GM23338 (cell line): Measurements from ENCODE around the gene SOST. TPM values are rescaled to one million over a fixed set of nuclear protein-coding genes. Genes with fewer than 3 reads are reported as not detected.

Source experiments
- ATAC-seq: fragments of 200-7000 bp; cut with Tn5 transposase; 3 replicates; pipeline ENCODE4 v1.9.1; 2020
- DNase-seq: peaks from one replicate; pipeline ENCODE4 v3.0.0-alpha.2; 2015; ENCODE audit warnings: low spot score
- H2AFZ ChIP-seq: fragments of 200-600 bp; sonication (generic); 2 replicates; pipeline ENCODE4 v1.8.0; 2016; ENCODE audit warnings: antibody characterized with exemption, mild to moderate bottlenecking, moderate library complexity
- H3F3A ChIP-seq: fragments of 200-600 bp; sonication (generic); replicated peaks from 2 replicates; pipeline ENCODE4 v1.8.0; 2017; ENCODE audit warnings: antibody characterized with exemption, mixed run types, low read depth
- H3K27ac ChIP-seq: fragments of 200-600 bp; sonication (generic); 2 replicates; pipeline ENCODE4 v1.6.1; 2016; ENCODE audit warnings: low read depth
- H3K27me3 ChIP-seq: fragments of 200-600 bp; sonication (generic); 2 replicates; pipeline ENCODE4 v1.8.0; 2016; ENCODE audit warnings: mild to moderate bottlenecking, mixed run types, moderate library complexity; ENCODE audit not compliant: insufficient read depth
- H3K36me3 ChIP-seq: fragments of 200-600 bp; sonication (generic); 2 replicates; pipeline ENCODE4 v1.8.0; 2016; ENCODE audit warnings: mild to moderate bottlenecking; ENCODE audit not compliant: insufficient read depth
- H3K4me1 ChIP-seq: fragments of 200-600 bp; sonication (generic); 2 replicates; pipeline ENCODE4 v1.8.0; 2016; ENCODE audit warnings: mild to moderate bottlenecking, moderate library complexity; ENCODE audit not compliant: insufficient read depth
- H3K4me2 ChIP-seq: fragments of 200-600 bp; sonication (generic); 2 replicates; pipeline ENCODE4 v1.7.1; 2017; ENCODE audit warnings: mixed run types
- H3K4me3 ChIP-seq: fragments of 200-600 bp; sonication (generic); 2 replicates; pipeline ENCODE4 v1.6.1; 2016; ENCODE audit warnings: mixed run types
- H3K79me2 ChIP-seq: fragments of 200-600 bp; sonication (generic); replicated peaks from 2 replicates; pipeline ENCODE4 v1.8.0; 2017; ENCODE audit warnings: mild to moderate bottlenecking; ENCODE audit not compliant: insufficient read depth
- H3K9me2 ChIP-seq: fragments of 200-600 bp; sonication (generic); 2 replicates; pipeline ENCODE4 v1.8.0; 2017; ENCODE audit not compliant: insufficient read depth
- H4K20me1 ChIP-seq: fragments of 200-600 bp; sonication (generic); replicated peaks from 2 replicates; pipeline ENCODE4 v1.8.0; 2017; ENCODE audit warnings: mild to moderate bottlenecking; ENCODE audit not compliant: insufficient read depth
- H3K27ac Mint-ChIP-seq: 2 replicates; pipeline ENCODE4 v1.8.0; 2020; ENCODE audit warnings: inconsistent platforms, mild to moderate bottlenecking, moderate library complexity, mixed read lengths
- H3K27me3 Mint-ChIP-seq: 3 replicates; pipeline ENCODE4 v1.8.0; 2022; ENCODE audit warnings: low read depth, mild to moderate bottlenecking, moderate library complexity, mixed read lengths, inconsistent platforms; ENCODE audit not compliant: insufficient read depth, poor library complexity
- H3K36me3 Mint-ChIP-seq: 3 replicates; pipeline ENCODE4 v1.8.0; 2021; ENCODE audit warnings: low read depth, mild to moderate bottlenecking, inconsistent platforms, moderate library complexity, mixed read lengths
- H3K4me1 Mint-ChIP-seq: 3 replicates; pipeline ENCODE4 v1.8.0; 2020; ENCODE audit warnings: mild to moderate bottlenecking, inconsistent platforms, mixed read lengths
- H3K4me3 Mint-ChIP-seq: 3 replicates; pipeline ENCODE4 v1.8.0; 2021; ENCODE audit warnings: moderate library complexity, mild to moderate bottlenecking, inconsistent platforms, mixed read lengths
- H3K9me3 Mint-ChIP-seq: 3 replicates; pipeline ENCODE4 v1.8.0; 2020; ENCODE audit warnings: moderate library complexity, mild to moderate bottlenecking, inconsistent platforms, mixed read lengths
- CREB1 ChIP-seq: fragments of 250-450 bp; sonication (Bioruptor Pico); IDR thresholded peaks from 2 replicates; pipeline ENCODE4 v1.5.0; 2020; ENCODE audit warnings: low read depth, mild to moderate bottlenecking, moderate library complexity
- NANOG ChIP-seq: IDR thresholded peaks from 2 replicates; pipeline ENCODE4 v1.6.1; 2016; ENCODE audit warnings: antibody characterized with exemption, borderline replicate concordance
- POLR2AphosphoS5 ChIP-seq: IDR thresholded peaks from 2 replicates; pipeline ENCODE4 v1.6.1; 2016; ENCODE audit warnings: antibody characterized with exemption, low read depth
- ZNF114 ChIP-seq: fragments of 250-450 bp; sonication (Bioruptor Pico); IDR thresholded peaks from 2 replicates; pipeline ENCODE4 v1.5.0; 2020; ENCODE audit warnings: mild to moderate bottlenecking, moderate library complexity
- ZNF331 ChIP-seq: fragments of 250-450 bp; sonication (Bioruptor Pico); IDR thresholded peaks from 2 replicates; pipeline ENCODE4 v1.5.0; 2020; ENCODE audit warnings: low read depth, mild to moderate bottlenecking, moderate library complexity
- polyA plus RNA-seq: library from polyadenylated mRNA; unstranded; fragments of >200 nt; fragmentation: Nextera tagmentation; extraction: Ambion mirVana; gene quantifications from 2 replicates; pipeline ENCODE4 v1.2.1, GENCODE V29; 2016
- total RNA-seq: library from RNA; depleted of rRNA; stranded (reverse); fragments of >200 nt; shearing (Covaris generic); gene quantifications from 2 replicates; pipeline ENCODE4 v1.2.3, GENCODE V29; 2014
- TF ChIP-seq, protein P1 (sequence below): IDR thresholded peaks from one replicate; pipeline ENCODE4 v1.6.1; 2018; ENCODE audit warnings: antibody characterized with exemption; ENCODE audit not compliant: unreplicated experiment
- TF ChIP-seq, protein P2 (sequence below), 2 experiments: fragments of 200-600 bp in 1 of 2; sonication (generic) in 1 of 2; conservative IDR thresholded peaks; 2 replicates each; pipeline versions ENCODE4 v1.5.1 to v1.6.1; 2016 to 2017; ENCODE audit warnings: antibody characterized with exemption in 2 of 2, low read depth in 2 of 2, mild to moderate bottlenecking in 2 of 2, moderate library complexity in 1 of 2
- TF ChIP-seq, protein P3 (sequence below): IDR thresholded peaks from 2 replicates; pipeline ENCODE4 v1.6.1; 2016; ENCODE audit warnings: antibody characterized with exemption

SOST gene
- total and polyA plus RNA-seq, 2 experiments from 2014 or later: not detected

DNA sequence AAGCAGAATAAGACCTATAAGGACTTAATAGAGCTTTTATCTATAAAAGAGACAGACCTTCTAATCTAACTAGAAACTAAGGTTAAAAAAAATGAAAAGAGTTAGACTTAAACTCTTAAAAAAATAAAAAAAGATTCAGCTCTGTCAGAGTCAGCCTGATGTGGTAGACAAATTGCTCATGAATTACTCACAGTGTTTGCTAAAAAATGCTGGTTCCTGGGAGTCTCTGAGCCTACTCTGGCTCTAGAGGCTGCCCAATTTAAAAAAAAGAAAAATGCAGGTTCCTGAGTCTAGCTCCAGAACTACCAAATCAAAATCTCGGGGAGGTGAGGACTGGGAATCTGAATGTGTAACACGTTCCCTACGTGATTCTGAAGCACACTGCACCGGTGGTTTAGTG, 18.1 kb downstream of the SOST start:
- peaks cover 3% of the 10 kb centered on the region; the same call in 1 of the 3 replicates for H3K9me3 Mint-ChIP-seq

DNA sequence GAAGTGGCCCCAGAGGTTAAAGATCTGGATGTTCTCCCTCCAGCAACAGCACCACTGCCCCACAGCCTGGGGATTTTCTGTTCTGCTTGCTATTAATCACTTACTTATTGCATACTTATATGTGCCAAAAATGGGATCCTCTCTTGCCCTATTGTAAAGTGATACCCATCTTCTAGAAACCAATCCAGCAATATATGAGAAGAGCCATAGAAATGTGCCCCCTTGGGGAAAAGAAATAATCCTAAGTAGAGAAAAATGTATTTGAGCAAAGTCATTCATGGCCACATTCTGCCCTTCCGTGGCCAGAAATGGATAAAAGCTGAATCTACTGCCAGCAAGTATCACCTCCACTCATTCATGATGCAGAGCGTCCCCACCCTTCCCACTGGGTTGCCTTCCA, 20.9 kb downstream of the SOST start:
- Histone ChIP-seq H3K79me2 (no peaks in the 10 kb centered on the region), H3K27me3 (no peaks in the 10 kb centered on the region), H4K20me1 (no peaks in the 10 kb centered on the region), H2AFZ (0 out of 2 replicates have a peak overlapping the region, but pooled peaks have one; percentile 78), H3F3A (no peaks in the 10 kb centered on the region), H3K9me2 (no peaks in the 10 kb centered on the region), H3K36me3 (no peaks in the 10 kb centered on the region), H3K27ac (no peak overlapping the region), H3K4me3 (no peak overlapping the region), H3K4me1 (peaks cover 13% of the 10 kb centered on the region; the same call in 1 of the 2 replicates), H3K4me2 (no peak overlapping the region)
- no peak for DNase-seq
- H3K36me3 Mint-ChIP-seq: peaks cover 11% of the 10 kb centered on the region
- peaks cover 5% of the 10 kb centered on the region for H3K27me3 Mint-ChIP-seq
- H3K27ac Mint-ChIP-seq: no peak overlapping the region
- no peak overlapping the region for H3K4me3 Mint-ChIP-seq
- no peak for ATAC-seq
- peaks cover 21% of the 10 kb centered on the region for H3K9me3 Mint-ChIP-seq
- H3K4me1 Mint-ChIP-seq: peaks cover 10% of the 10 kb centered on the region; the same call in 2 of the 3 replicates
- TF ChIP-seq CREB1 (CRISPR knock-in tag): no peak
- TF ChIP-seq, protein P1, sequence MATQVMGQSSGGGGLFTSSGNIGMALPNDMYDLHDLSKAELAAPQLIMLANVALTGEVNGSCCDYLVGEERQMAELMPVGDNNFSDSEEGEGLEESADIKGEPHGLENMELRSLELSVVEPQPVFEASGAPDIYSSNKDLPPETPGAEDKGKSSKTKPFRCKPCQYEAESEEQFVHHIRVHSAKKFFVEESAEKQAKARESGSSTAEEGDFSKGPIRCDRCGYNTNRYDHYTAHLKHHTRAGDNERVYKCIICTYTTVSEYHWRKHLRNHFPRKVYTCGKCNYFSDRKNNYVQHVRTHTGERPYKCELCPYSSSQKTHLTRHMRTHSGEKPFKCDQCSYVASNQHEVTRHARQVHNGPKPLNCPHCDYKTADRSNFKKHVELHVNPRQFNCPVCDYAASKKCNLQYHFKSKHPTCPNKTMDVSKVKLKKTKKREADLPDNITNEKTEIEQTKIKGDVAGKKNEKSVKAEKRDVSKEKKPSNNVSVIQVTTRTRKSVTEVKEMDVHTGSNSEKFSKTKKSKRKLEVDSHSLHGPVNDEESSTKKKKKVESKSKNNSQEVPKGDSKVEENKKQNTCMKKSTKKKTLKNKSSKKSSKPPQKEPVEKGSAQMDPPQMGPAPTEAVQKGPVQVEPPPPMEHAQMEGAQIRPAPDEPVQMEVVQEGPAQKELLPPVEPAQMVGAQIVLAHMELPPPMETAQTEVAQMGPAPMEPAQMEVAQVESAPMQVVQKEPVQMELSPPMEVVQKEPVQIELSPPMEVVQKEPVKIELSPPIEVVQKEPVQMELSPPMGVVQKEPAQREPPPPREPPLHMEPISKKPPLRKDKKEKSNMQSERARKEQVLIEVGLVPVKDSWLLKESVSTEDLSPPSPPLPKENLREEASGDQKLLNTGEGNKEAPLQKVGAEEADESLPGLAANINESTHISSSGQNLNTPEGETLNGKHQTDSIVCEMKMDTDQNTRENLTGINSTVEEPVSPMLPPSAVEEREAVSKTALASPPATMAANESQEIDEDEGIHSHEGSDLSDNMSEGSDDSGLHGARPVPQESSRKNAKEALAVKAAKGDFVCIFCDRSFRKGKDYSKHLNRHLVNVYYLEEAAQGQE: no peak
- no peak for TF ChIP-seq NANOG
- TF ChIP-seq, protein P2, sequence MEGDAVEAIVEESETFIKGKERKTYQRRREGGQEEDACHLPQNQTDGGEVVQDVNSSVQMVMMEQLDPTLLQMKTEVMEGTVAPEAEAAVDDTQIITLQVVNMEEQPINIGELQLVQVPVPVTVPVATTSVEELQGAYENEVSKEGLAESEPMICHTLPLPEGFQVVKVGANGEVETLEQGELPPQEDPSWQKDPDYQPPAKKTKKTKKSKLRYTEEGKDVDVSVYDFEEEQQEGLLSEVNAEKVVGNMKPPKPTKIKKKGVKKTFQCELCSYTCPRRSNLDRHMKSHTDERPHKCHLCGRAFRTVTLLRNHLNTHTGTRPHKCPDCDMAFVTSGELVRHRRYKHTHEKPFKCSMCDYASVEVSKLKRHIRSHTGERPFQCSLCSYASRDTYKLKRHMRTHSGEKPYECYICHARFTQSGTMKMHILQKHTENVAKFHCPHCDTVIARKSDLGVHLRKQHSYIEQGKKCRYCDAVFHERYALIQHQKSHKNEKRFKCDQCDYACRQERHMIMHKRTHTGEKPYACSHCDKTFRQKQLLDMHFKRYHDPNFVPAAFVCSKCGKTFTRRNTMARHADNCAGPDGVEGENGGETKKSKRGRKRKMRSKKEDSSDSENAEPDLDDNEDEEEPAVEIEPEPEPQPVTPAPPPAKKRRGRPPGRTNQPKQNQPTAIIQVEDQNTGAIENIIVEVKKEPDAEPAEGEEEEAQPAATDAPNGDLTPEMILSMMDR (conservative IDR thresholded peaks at IDR 0.05; ENCODE audit: low read depth in 2 of 2): no peak
- no peak for TF ChIP-seq POLR2AphosphoS5
- TF ChIP-seq ZNF114 (CRISPR knock-in tag): no peak
- TF ChIP-seq ZNF331 (CRISPR knock-in tag): no peak
- TF ChIP-seq, protein P3, sequence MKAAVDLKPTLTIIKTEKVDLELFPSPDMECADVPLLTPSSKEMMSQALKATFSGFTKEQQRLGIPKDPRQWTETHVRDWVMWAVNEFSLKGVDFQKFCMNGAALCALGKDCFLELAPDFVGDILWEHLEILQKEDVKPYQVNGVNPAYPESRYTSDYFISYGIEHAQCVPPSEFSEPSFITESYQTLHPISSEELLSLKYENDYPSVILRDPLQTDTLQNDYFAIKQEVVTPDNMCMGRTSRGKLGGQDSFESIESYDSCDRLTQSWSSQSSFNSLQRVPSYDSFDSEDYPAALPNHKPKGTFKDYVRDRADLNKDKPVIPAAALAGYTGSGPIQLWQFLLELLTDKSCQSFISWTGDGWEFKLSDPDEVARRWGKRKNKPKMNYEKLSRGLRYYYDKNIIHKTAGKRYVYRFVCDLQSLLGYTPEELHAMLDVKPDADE: no peak

More for the DNA sequence above, 18.1 kb downstream of the SOST start:
- H3F3A ChIP-seq: no peaks in the 10 kb centered on the region
- ATAC-seq: no peak
- H3K9me2 ChIP-seq: no peaks in the 10 kb centered on the region
- no peaks in the 10 kb centered on the region for H3K79me2 ChIP-seq
- H3K27ac ChIP-seq: no peak overlapping the region
- no peak overlapping the region for H3K27ac Mint-ChIP-seq
- peaks cover 8% of the 10 kb centered on the region for H3K27me3 Mint-ChIP-seq
- no peak for DNase-seq
- no peaks in the 10 kb centered on the region; the same call in 2 of the 3 replicates for H3K36me3 Mint-ChIP-seq
- H3K4me1 ChIP-seq: peaks cover 16% of the 10 kb centered on the region; the same call in 1 of the 2 replicates
- H3K36me3 ChIP-seq: no peaks in the 10 kb centered on the region
- TF ChIP-seq, protein P1: no peak
- TF ChIP-seq POLR2AphosphoS5: no peak
- no peak for TF ChIP-seq CREB1 (CRISPR knock-in tag)
- H3K4me2 ChIP-seq: no peak overlapping the region
- peaks cover 29% of the 10 kb centered on the region for H3K4me1 Mint-ChIP-seq
- peak overlapping the region; percentile 47; the same call in 1 of the 2 replicates for H2AFZ ChIP-seq
- no peak overlapping the region for H3K4me3 ChIP-seq
- H3K27me3 ChIP-seq: no peaks in the 10 kb centered on the region
- H3K4me3 Mint-ChIP-seq: no peak overlapping the region
- no peaks in the 10 kb centered on the region for H4K20me1 ChIP-seq
